Measurements from ENCODE around the gene NME8.
A peak's percentile ranks its signal among the peaks of the same experiment; 100 is the strongest.

Gene NME8

GRCh38 chr7:37816922-37817590 lies 31.3 kb upstream of the NME8 start:
- no peak for DNase-seq (ENCODE audit: low read depth in 1 of 2, low spot score in 1 of 2)
- TF ChIP-seq SPI1 (IDR thresholded peaks at IDR 0.05; ENCODE audit: borderline replicate concordance, low read depth) (peak; percentile 75), REST (IDR thresholded peaks at IDR 0.05; ENCODE audit: insufficient replicate concordance, low read depth) (no peak), POLR2AphosphoS5 (IDR thresholded peaks at IDR 0.05; ENCODE audit: low read depth) (no peak), CTCF (IDR thresholded peaks at IDR 0.05; ENCODE audit: insufficient read depth, low read length) (no peak), GABPA (IDR thresholded peaks at IDR 0.05; ENCODE audit: low read depth) (no peak)
- Histone ChIP-seq H3K27me3 (ENCODE audit: insufficient read depth, poor library complexity, severe bottlenecking) (no peaks in the 10 kb centered on the region), H3K4me3 (replicated peaks; ENCODE audit: insufficient read depth, low read length) (no peak overlapping the region), H3K27ac (replicated peaks) (no peak overlapping the region)

GRCh38 chr7:37817591-37817960 lies 30.8 kb upstream of the NME8 start:
- no peak for DNase-seq (ENCODE audit: low read depth in 1 of 2, low spot score in 1 of 2)
- no peak overlapping the region for H3K27ac ChIP-seq (replicated peaks)
- H3K4me3 ChIP-seq (replicated peaks; ENCODE audit: insufficient read depth, low read length) = no peak overlapping the region
- H3K27me3 ChIP-seq (ENCODE audit: insufficient read depth, poor library complexity, severe bottlenecking) = no peaks in the 10 kb centered on the region
- TF ChIP-seq SPI1 (IDR thresholded peaks at IDR 0.05; ENCODE audit: borderline replicate concordance, low read depth) = no peak
- TF ChIP-seq POLR2AphosphoS5 (IDR thresholded peaks at IDR 0.05; ENCODE audit: low read depth) = no peak
- TF ChIP-seq GABPA (IDR thresholded peaks at IDR 0.05; ENCODE audit: low read depth) = no peak
- TF ChIP-seq REST (IDR thresholded peaks at IDR 0.05; ENCODE audit: insufficient replicate concordance, low read depth) = no peak
- TF ChIP-seq CTCF (IDR thresholded peaks at IDR 0.05; ENCODE audit: insufficient read depth, low read length) = no peak

- TF ChIP-seq GABPA (IDR thresholded peaks at IDR 0.05; ENCODE audit: low read depth) = no peak
- TF ChIP-seq POLR2AphosphoS5 (IDR thresholded peaks at IDR 0.05; ENCODE audit: low read depth) = no peak
- no peak for TF ChIP-seq SPI1 (IDR thresholded peaks at IDR 0.05; ENCODE audit: borderline replicate concordance, low read depth)
- no peak for TF ChIP-seq REST (IDR thresholded peaks at IDR 0.05; ENCODE audit: insufficient replicate concordance, low read depth)
- TF ChIP-seq CTCF (IDR thresholded peaks at IDR 0.05; ENCODE audit: insufficient read depth, low read length) = no peak
- no peak for DNase-seq (ENCODE audit: low read depth in 1 of 2, low spot score in 1 of 2)
Measured at GRCh38 chr7:37817996-37818720, 30.2 kb upstream of the NME8 start.

More at GRCh38 chr7:37817996-37818720, 30.2 kb upstream of the NME8 start:
- Histone ChIP-seq H3K27ac (replicated peaks) (no peak overlapping the region), H3K27me3 (ENCODE audit: insufficient read depth, poor library complexity, severe bottlenecking) (no peaks in the 10 kb centered on the region), H3K4me3 (replicated peaks; ENCODE audit: insufficient read depth, low read length) (no peak overlapping the region)
